Measurements from ENCODE around the gene SLC35F3.

The SLC35F3 gene

GRCh38 chr1:234307726-234308125 is 403.2 kb downstream of the SLC35F3 start:
- no peak overlapping the region for H3K4me3 ChIP-seq (ENCODE audit: low read depth, low read length)
- no peak for DNase-seq (ENCODE audit: low read depth)
- no peak for TF ChIP-seq CTCF (IDR thresholded peaks at IDR 0.05; ENCODE audit: insufficient read depth, low read depth, low read length, missing control alignments)

GRCh38 chr1:234309243-234309597 is 404.7 kb downstream of the SLC35F3 start:
- no peak overlapping the region for H3K4me3 ChIP-seq (ENCODE audit: low read depth, low read length)
- DNase-seq (ENCODE audit: low read depth), result no peak
- TF ChIP-seq CTCF (IDR thresholded peaks at IDR 0.05; ENCODE audit: insufficient read depth, low read depth, low read length, missing control alignments), result no peak

- H3K4me3 ChIP-seq (ENCODE audit: low read depth, low read length), result no peak overlapping the region
- peak; percentile 82 for DNase-seq (ENCODE audit: low read depth)
- peak; percentile 95 for TF ChIP-seq CTCF (IDR thresholded peaks at IDR 0.05; ENCODE audit: insufficient read depth, low read depth, low read length, missing control alignments)
Observed at GRCh38 chr1:234309598-234310459, 405.4 kb downstream of the SLC35F3 start.

GRCh38 chr1:234310460-234310817 is 406.0 kb downstream of the SLC35F3 start:
- no peak for DNase-seq (ENCODE audit: low read depth)
- H3K4me3 ChIP-seq (ENCODE audit: low read depth, low read length), result no peak overlapping the region
- no peak for TF ChIP-seq CTCF (IDR thresholded peaks at IDR 0.05; ENCODE audit: insufficient read depth, low read depth, low read length, missing control alignments)

GRCh38 chr1:234311414-234311813 is 406.9 kb downstream of the SLC35F3 start:
- H3K4me3 ChIP-seq (ENCODE audit: low read depth, low read length), result no peak overlapping the region
- TF ChIP-seq CTCF (IDR thresholded peaks at IDR 0.05; ENCODE audit: insufficient read depth, low read depth, low read length, missing control alignments), result no peak
- DNase-seq (ENCODE audit: low read depth), result no peak

GRCh38 chr1:234313171-234313570 is 408.7 kb downstream of the SLC35F3 start:
- DNase-seq (ENCODE audit: low read depth), result no peak
- no peak overlapping the region for H3K4me3 ChIP-seq (ENCODE audit: low read depth, low read length)
- TF ChIP-seq CTCF (IDR thresholded peaks at IDR 0.05; ENCODE audit: insufficient read depth, low read depth, low read length, missing control alignments), result no peak

GRCh38 chr1:234315091-234315541 is 410.6 kb downstream of the SLC35F3 start:
- no peak for TF ChIP-seq CTCF (IDR thresholded peaks at IDR 0.05; ENCODE audit: insufficient read depth, low read depth, low read length, missing control alignments)
- DNase-seq (ENCODE audit: low read depth), result peak; percentile 48
- H3K4me3 ChIP-seq (ENCODE audit: low read depth, low read length), result no peak overlapping the region

All from GM12865 (cell line).